HG02798 (cell line): ENCODE measurements around the gene ANKS1B.
A peak's percentile ranks its signal among the peaks of the same experiment; 100 is the strongest.
"Not testable (repeated sequence)": the region's sequence is repeated elsewhere in the genome, so short reads cannot be mapped to it uniquely, and the experiment has no call there.

Source experiments
- ATAC-seq: cut with Tn5 transposase; IDR thresholded peaks from one replicate; pipeline ENCODE4 v1.9.1; 2021; ENCODE audit warnings: mild to moderate bottlenecking; ENCODE audit not compliant: unreplicated experiment, poor library complexity

ANKS1B gene

GRCh38 chr12:99618657-99619056 lies 366.1 kb downstream of the ANKS1B start:
- peak; percentile 8 for ATAC-seq

GRCh38 chr12:99611599-99611998 lies 373.1 kb downstream of the ANKS1B start:
- ATAC-seq, result no peak

GRCh38 chr12:99611117-99611516 lies 373.6 kb downstream of the ANKS1B start:
- no peak for ATAC-seq

GRCh38 chr12:99609455-99610181 lies 375.1 kb downstream of the ANKS1B start:
- ATAC-seq, result no peak

GRCh38 chr12:99600388-99600787 lies 384.3 kb downstream of the ANKS1B start:
- peak; percentile 85 for ATAC-seq

GRCh38 chr12:99598785-99599184 lies 386.0 kb downstream of the ANKS1B start:
- ATAC-seq, result no peak

- no peak for ATAC-seq
Measured at GRCh38 chr12:99596762-99597161, 388.0 kb downstream of the ANKS1B start.

GRCh38 chr12:99577125-99577524 lies 407.6 kb downstream of the ANKS1B start:
- ATAC-seq, result not testable (repeated sequence)

GRCh38 chr12:99573980-99574379 lies 410.8 kb downstream of the ANKS1B start:
- ATAC-seq, result no peak

GRCh38 chr12:99567072-99567471 lies 417.7 kb downstream of the ANKS1B start:
- no peak for ATAC-seq

- ATAC-seq, result no peak
Measured at GRCh38 chr12:99558109-99558508, 426.6 kb downstream of the ANKS1B start.

- ATAC-seq, result no peak
Measured at GRCh38 chr12:99553461-99553860, 431.3 kb downstream of the ANKS1B start.

GRCh38 chr12:99552022-99552421 lies 432.7 kb downstream of the ANKS1B start:
- no peak for ATAC-seq

- no peak for ATAC-seq
Measured at GRCh38 chr12:99549651-99550050, 435.1 kb downstream of the ANKS1B start.

GRCh38 chr12:99549196-99549595 lies 435.5 kb downstream of the ANKS1B start:
- no peak for ATAC-seq

- no peak for ATAC-seq
Measured at GRCh38 chr12:99544457-99544856, 440.3 kb downstream of the ANKS1B start.

- peak; percentile 95 for ATAC-seq
Measured at GRCh38 chr12:99529966-99530365, 454.8 kb downstream of the ANKS1B start.

- no peak for ATAC-seq
Measured at GRCh38 chr12:99528478-99528877, 456.3 kb downstream of the ANKS1B start.

- ATAC-seq, result peak; percentile 36
Measured at GRCh38 chr12:99523853-99524252, 460.9 kb downstream of the ANKS1B start.

- ATAC-seq, result no peak
Measured at GRCh38 chr12:99522456-99522855, 462.3 kb downstream of the ANKS1B start.

- no peak for ATAC-seq
Measured at GRCh38 chr12:99521664-99522063, 463.1 kb downstream of the ANKS1B start.

- ATAC-seq, result no peak
Measured at GRCh38 chr12:99513066-99513465, 471.7 kb downstream of the ANKS1B start.
